Naive B cell (primary cell): ENCODE measurements around the gene PRSS56. TPM values are rescaled to one million over a fixed set of nuclear protein-coding genes. Genes with fewer than 3 reads are reported as not detected.

Experiments
- ATAC-seq, 2 donors: fragments of 150-1000 bp; cut with Tn5 transposase; 2 replicates each; pipeline ENCODE4 v1.10.0; 2021; ENCODE audit warnings: low read depth in 2 of 2, mild to moderate bottlenecking in 2 of 2, moderate library complexity in 2 of 2
- DNase-seq: peaks from one replicate; pipeline ENCODE4 v3.0.0; 2022
- H3K27ac Mint-ChIP-seq, 6 donors: one replicate each; pipeline ENCODE4 v1.8.0; 2020 to 2022; ENCODE audit warnings: mild to moderate bottlenecking in 6 of 6, mixed read lengths in 6 of 6, moderate library complexity in 5 of 6, inconsistent platforms in 2 of 6
- H3K27me3 Mint-ChIP-seq, 3 donors: one replicate each; pipeline ENCODE4 v1.8.0; 2021 to 2022; ENCODE audit warnings: mixed read lengths in 3 of 3, mild to moderate bottlenecking in 1 of 3
- H3K36me3 Mint-ChIP-seq, 2 donors: one replicate each; pipeline ENCODE4 v1.8.0; 2020 to 2022; ENCODE audit warnings: mixed read lengths in 2 of 2, inconsistent platforms in 1 of 2, mild to moderate bottlenecking in 1 of 2
- H3K4me1 Mint-ChIP-seq, 3 donors: one replicate each; pipeline ENCODE4 v1.8.0; 2020 to 2022; ENCODE audit warnings: mixed read lengths in 3 of 3, inconsistent platforms in 1 of 3, mild to moderate bottlenecking in 1 of 3, moderate library complexity in 1 of 3
- H3K4me3 Mint-ChIP-seq, 8 donors: one replicate each; pipeline ENCODE4 v1.8.0; 2020 to 2022; ENCODE audit warnings: mild to moderate bottlenecking in 8 of 8, mixed read lengths in 8 of 8, moderate library complexity in 8 of 8, inconsistent platforms in 2 of 8
- H3K9me3 Mint-ChIP-seq, 7 donors: one replicate each; pipeline ENCODE4 v1.8.0; 2020 to 2022; ENCODE audit warnings: mixed read lengths in 7 of 7, mild to moderate bottlenecking in 5 of 7, inconsistent platforms in 2 of 7, moderate library complexity in 1 of 7
- polyA plus RNA-seq, 6 donors: library from polyadenylated mRNA; unstranded; fragments of 300-500 nt; fragmentation: Illumina TruSeq; gene quantifications; one replicate each; pipeline ENCODE4 v1.2.3, GENCODE V29; 2021; ENCODE audit warnings: low read depth in 6 of 6

Gene PRSS56
- polyA plus RNA-seq, 6 donors from 2014 or later: not detected

- Mint-ChIP-seq H3K9me3 (no peaks in the 10 kb centered on the region), H3K4me1 (peaks cover under 1 to 7% (median 2%) of the 10 kb centered on the region in 3 donors), H3K36me3 (no peaks in the 10 kb centered on the region), H3K4me3 (peak overlapping the region in 1 of 8 donors; percentile 53), H3K27ac (no peak overlapping the region), H3K27me3 (peaks cover 35 to 66% (median 52%) of the 10 kb centered on the region in 3 donors)
- DNase-seq: no peak
- no peak for ATAC-seq
These were observed 29.7 kb upstream of the PRSS56 start for GRCh38 chr2:232490221-232491138.

- Mint-ChIP-seq H3K9me3 (no peaks in the 10 kb centered on the region), H3K4me1 (peaks cover 0 to 7% (median 0%) of the 10 kb centered on the region in 3 donors), H3K36me3 (no peaks in the 10 kb centered on the region), H3K4me3 (peak overlapping the region in 1 of 8 donors; percentile 20), H3K27me3 (peaks cover 35 to 64% (median 48%) of the 10 kb centered on the region in 3 donors), H3K27ac (peak overlapping the region in 1 of 6 donors; percentile 74)
- ATAC-seq (no peak), DNase-seq (no peak)
These were observed 28.9 kb upstream of the PRSS56 start for GRCh38 chr2:232491139-232491780.

GRCh38 chr2:232492236-232492848, 27.8 kb upstream of the PRSS56 start:
- no peak overlapping the region for H3K4me3 Mint-ChIP-seq
- H3K9me3 Mint-ChIP-seq: no peaks in the 10 kb centered on the region
- H3K27ac Mint-ChIP-seq: no peak overlapping the region
- DNase-seq: no peak
- no peaks in the 10 kb centered on the region for H3K36me3 Mint-ChIP-seq
- ATAC-seq: no peak
- peaks cover 35 to 67% (median 52%) of the 10 kb centered on the region in 3 donors for H3K27me3 Mint-ChIP-seq
- H3K4me1 Mint-ChIP-seq: peaks cover 0 to 7% (median 0%) of the 10 kb centered on the region in 3 donors

GRCh38 chr2:232492963-232493700, 27.1 kb upstream of the PRSS56 start:
- H3K9me3 Mint-ChIP-seq: no peaks in the 10 kb centered on the region
- H3K27me3 Mint-ChIP-seq: peaks cover 33 to 66% (median 57%) of the 10 kb centered on the region in 3 donors
- no peaks in the 10 kb centered on the region for H3K36me3 Mint-ChIP-seq
- no peak overlapping the region for H3K27ac Mint-ChIP-seq
- DNase-seq: no peak
- H3K4me1 Mint-ChIP-seq: peaks cover 0 to 7% (median 0%) of the 10 kb centered on the region in 3 donors
- no peak for ATAC-seq
- H3K4me3 Mint-ChIP-seq: no peak overlapping the region

- no peak for DNase-seq
- Mint-ChIP-seq H3K9me3 (no peaks in the 10 kb centered on the region), H3K27ac (peak overlapping the region in 1 of 6 donors; percentile 82), H3K27me3 (peaks cover 31 to 65% (median 58%) of the 10 kb centered on the region in 3 donors), H3K4me1 (peaks cover 0 to 4% (median 0%) of the 10 kb centered on the region in 3 donors), H3K4me3 (peak overlapping the region in 1 of 8 donors; percentile 29), H3K36me3 (no peaks in the 10 kb centered on the region)
- no peak for ATAC-seq
These were observed 26.3 kb upstream of the PRSS56 start for GRCh38 chr2:232493701-232494474.

GRCh38 chr2:232494542-232494941, 25.6 kb upstream of the PRSS56 start:
- H3K27ac Mint-ChIP-seq: no peak overlapping the region
- H3K4me1 Mint-ChIP-seq: peaks cover 0 to 1% (median 0%) of the 10 kb centered on the region in 3 donors
- no peak for ATAC-seq

GRCh38 chr2:232495292-232495691, 24.9 kb upstream of the PRSS56 start:
- DNase-seq: no peak
- ATAC-seq: no peak
- H3K9me3 Mint-ChIP-seq: no peaks in the 10 kb centered on the region
- H3K4me1 Mint-ChIP-seq: no peaks in the 10 kb centered on the region
- H3K27ac Mint-ChIP-seq: no peak overlapping the region
- no peak overlapping the region for H3K4me3 Mint-ChIP-seq
- H3K36me3 Mint-ChIP-seq: no peaks in the 10 kb centered on the region
- H3K27me3 Mint-ChIP-seq: peaks cover 26 to 64% (median 56%) of the 10 kb centered on the region in 3 donors

More at GRCh38 chr2:232494542-232494941, 25.6 kb upstream of the PRSS56 start:
- DNase-seq: no peak
- Mint-ChIP-seq H3K9me3 (no peaks in the 10 kb centered on the region), H3K27me3 (peaks cover 24 to 64% (median 56%) of the 10 kb centered on the region in 3 donors), H3K36me3 (no peaks in the 10 kb centered on the region), H3K4me3 (no peak overlapping the region)

GRCh38 chr2:232496501-232497270, 23.5 kb upstream of the PRSS56 start:
- no peak overlapping the region for H3K4me3 Mint-ChIP-seq
- no peaks in the 10 kb centered on the region for H3K9me3 Mint-ChIP-seq
- no peak overlapping the region for H3K27ac Mint-ChIP-seq
- ATAC-seq (no peak), DNase-seq (no peak)
- no peaks in the 10 kb centered on the region for H3K36me3 Mint-ChIP-seq
- H3K27me3 Mint-ChIP-seq: peaks cover 24 to 64% (median 56%) of the 10 kb centered on the region in 3 donors
- H3K4me1 Mint-ChIP-seq: no peaks in the 10 kb centered on the region

GRCh38 chr2:232497348-232497747, 22.8 kb upstream of the PRSS56 start:
- Mint-ChIP-seq H3K36me3 (no peaks in the 10 kb centered on the region), H3K4me1 (peaks cover 0 to 1% (median 1%) of the 10 kb centered on the region in 3 donors), H3K27ac (no peak overlapping the region), H3K4me3 (no peak overlapping the region), H3K27me3 (peaks cover 18 to 65% (median 56%) of the 10 kb centered on the region in 3 donors), H3K9me3 (no peaks in the 10 kb centered on the region)
- ATAC-seq: no peak
- DNase-seq: no peak

GRCh38 chr2:232498452-232498851, 21.7 kb upstream of the PRSS56 start:
- H3K27ac Mint-ChIP-seq: peak overlapping the region in 2 of 6 donors; percentile 1 to 19
- peaks cover 4 to 6% (median 5%) of the 10 kb centered on the region in 3 donors for H3K4me1 Mint-ChIP-seq
- DNase-seq (no peak), ATAC-seq (no peak)
- no peaks in the 10 kb centered on the region for H3K9me3 Mint-ChIP-seq
- no peaks in the 10 kb centered on the region for H3K36me3 Mint-ChIP-seq
- peaks cover 13 to 60% (median 57%) of the 10 kb centered on the region in 3 donors for H3K27me3 Mint-ChIP-seq
- no peak overlapping the region for H3K4me3 Mint-ChIP-seq

GRCh38 chr2:232501331-232501771, 18.8 kb upstream of the PRSS56 start:
- Mint-ChIP-seq H3K4me3 (peak overlapping the region in 1 of 8 donors; percentile 12), H3K9me3 (no peaks in the 10 kb centered on the region), H3K4me1 (peaks cover 4 to 14% (median 8%) of the 10 kb centered on the region in 3 donors), H3K36me3 (no peaks in the 10 kb centered on the region), H3K27ac (no peak overlapping the region), H3K27me3 (peaks cover 30 to 86% (median 82%) of the 10 kb centered on the region in 3 donors)
- no peak for ATAC-seq
- DNase-seq: no peak
